Measurements from ENCODE around the gene ENKUR.
"Not testable (repeated sequence)": the region's sequence is repeated elsewhere in the genome, so short reads cannot be mapped to it uniquely, and the experiment has no call there.

The ENKUR gene

GRCh38 chr10:24969841-24970281, 46.1 kb downstream of the ENKUR start:
- no peak for DNase-seq

- not testable (repeated sequence) for DNase-seq
These were observed 47.0 kb downstream of the ENKUR start for GRCh38 chr10:24968951-24969350.

- no peak for DNase-seq
These were observed 47.6 kb downstream of the ENKUR start for GRCh38 chr10:24968349-24968748.

- no peak for DNase-seq
These were observed 48.9 kb downstream of the ENKUR start for GRCh38 chr10:24966962-24967481.

GRCh38 chr10:24965051-24965450, 50.9 kb downstream of the ENKUR start:
- DNase-seq: no peak

- DNase-seq: no peak
These were observed 52.4 kb downstream of the ENKUR start for GRCh38 chr10:24963521-24964041.

GRCh38 chr10:24962995-24963394, 53.0 kb downstream of the ENKUR start:
- no peak for DNase-seq

- DNase-seq: no peak
These were observed 54.4 kb downstream of the ENKUR start for GRCh38 chr10:24961582-24961981.

- DNase-seq: no peak
These were observed 56.6 kb downstream of the ENKUR start for GRCh38 chr10:24959382-24959730.

GRCh38 chr10:24958721-24959381, 57.1 kb downstream of the ENKUR start:
- no peak for DNase-seq

- no peak for DNase-seq
These were observed 57.8 kb downstream of the ENKUR start for GRCh38 chr10:24958091-24958720.

GRCh38 chr10:24957624-24958051, 58.3 kb downstream of the ENKUR start:
- DNase-seq: not testable (repeated sequence)

GRCh38 chr10:24953675-24954074, 62.3 kb downstream of the ENKUR start:
- no peak for DNase-seq

- peak; percentile 61 for DNase-seq
These were observed 63.0 kb downstream of the ENKUR start for GRCh38 chr10:24952707-24953645.

- DNase-seq: peak; percentile 82
These were observed 63.7 kb downstream of the ENKUR start, which contains the start of gene PRTFDC1 for GRCh38 chr10:24952143-24952706. Gene PRTFDC1, minus strand, starts transcription at chr10:24952606. Its CDS starts 31 bp downstream, at chr10:24952575.

- no peak for DNase-seq
These were observed 64.5 kb downstream of the ENKUR start for GRCh38 chr10:24951201-24952142.

GRCh38 chr10:24950439-24950838, 65.5 kb downstream of the ENKUR start:
- no peak for DNase-seq

- DNase-seq: no peak
These were observed 66.3 kb downstream of the ENKUR start for GRCh38 chr10:24949616-24950015.

- no peak for DNase-seq
These were observed 68.5 kb downstream of the ENKUR start for GRCh38 chr10:24947304-24948097.

- no peak for DNase-seq
These were observed 71.3 kb downstream of the ENKUR start for GRCh38 chr10:24944512-24945255.
